HL-60 (cell line): Measurements from ENCODE around the gene C10orf105.

ENCODE experiments used
- GABPA ChIP-seq: IDR thresholded peaks from 2 replicates; pipeline ENCODE4 v1.6.1; 2012; ENCODE audit warnings: low read depth
- SPI1 ChIP-seq: IDR thresholded peaks from 2 replicates; pipeline ENCODE4 v1.6.1; 2012; ENCODE audit warnings: low read depth, mild to moderate bottlenecking, borderline replicate concordance
- TF ChIP-seq, protein P1 (sequence below): IDR thresholded peaks from one replicate; pipeline ENCODE4 v1.5.1; 2011; ENCODE audit warnings: low read length, control low read depth, inconsistent platforms; ENCODE audit not compliant: insufficient read depth
- TF ChIP-seq, protein P2 (sequence below): IDR thresholded peaks from 2 replicates; pipeline ENCODE4 v1.6.1; 2012; ENCODE audit warnings: low read depth; ENCODE audit not compliant: insufficient replicate concordance

- TF ChIP-seq, protein P1, sequence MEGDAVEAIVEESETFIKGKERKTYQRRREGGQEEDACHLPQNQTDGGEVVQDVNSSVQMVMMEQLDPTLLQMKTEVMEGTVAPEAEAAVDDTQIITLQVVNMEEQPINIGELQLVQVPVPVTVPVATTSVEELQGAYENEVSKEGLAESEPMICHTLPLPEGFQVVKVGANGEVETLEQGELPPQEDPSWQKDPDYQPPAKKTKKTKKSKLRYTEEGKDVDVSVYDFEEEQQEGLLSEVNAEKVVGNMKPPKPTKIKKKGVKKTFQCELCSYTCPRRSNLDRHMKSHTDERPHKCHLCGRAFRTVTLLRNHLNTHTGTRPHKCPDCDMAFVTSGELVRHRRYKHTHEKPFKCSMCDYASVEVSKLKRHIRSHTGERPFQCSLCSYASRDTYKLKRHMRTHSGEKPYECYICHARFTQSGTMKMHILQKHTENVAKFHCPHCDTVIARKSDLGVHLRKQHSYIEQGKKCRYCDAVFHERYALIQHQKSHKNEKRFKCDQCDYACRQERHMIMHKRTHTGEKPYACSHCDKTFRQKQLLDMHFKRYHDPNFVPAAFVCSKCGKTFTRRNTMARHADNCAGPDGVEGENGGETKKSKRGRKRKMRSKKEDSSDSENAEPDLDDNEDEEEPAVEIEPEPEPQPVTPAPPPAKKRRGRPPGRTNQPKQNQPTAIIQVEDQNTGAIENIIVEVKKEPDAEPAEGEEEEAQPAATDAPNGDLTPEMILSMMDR: no peak
- TF ChIP-seq GABPA (no peak), SPI1 (no peak)
- TF ChIP-seq, protein P2, sequence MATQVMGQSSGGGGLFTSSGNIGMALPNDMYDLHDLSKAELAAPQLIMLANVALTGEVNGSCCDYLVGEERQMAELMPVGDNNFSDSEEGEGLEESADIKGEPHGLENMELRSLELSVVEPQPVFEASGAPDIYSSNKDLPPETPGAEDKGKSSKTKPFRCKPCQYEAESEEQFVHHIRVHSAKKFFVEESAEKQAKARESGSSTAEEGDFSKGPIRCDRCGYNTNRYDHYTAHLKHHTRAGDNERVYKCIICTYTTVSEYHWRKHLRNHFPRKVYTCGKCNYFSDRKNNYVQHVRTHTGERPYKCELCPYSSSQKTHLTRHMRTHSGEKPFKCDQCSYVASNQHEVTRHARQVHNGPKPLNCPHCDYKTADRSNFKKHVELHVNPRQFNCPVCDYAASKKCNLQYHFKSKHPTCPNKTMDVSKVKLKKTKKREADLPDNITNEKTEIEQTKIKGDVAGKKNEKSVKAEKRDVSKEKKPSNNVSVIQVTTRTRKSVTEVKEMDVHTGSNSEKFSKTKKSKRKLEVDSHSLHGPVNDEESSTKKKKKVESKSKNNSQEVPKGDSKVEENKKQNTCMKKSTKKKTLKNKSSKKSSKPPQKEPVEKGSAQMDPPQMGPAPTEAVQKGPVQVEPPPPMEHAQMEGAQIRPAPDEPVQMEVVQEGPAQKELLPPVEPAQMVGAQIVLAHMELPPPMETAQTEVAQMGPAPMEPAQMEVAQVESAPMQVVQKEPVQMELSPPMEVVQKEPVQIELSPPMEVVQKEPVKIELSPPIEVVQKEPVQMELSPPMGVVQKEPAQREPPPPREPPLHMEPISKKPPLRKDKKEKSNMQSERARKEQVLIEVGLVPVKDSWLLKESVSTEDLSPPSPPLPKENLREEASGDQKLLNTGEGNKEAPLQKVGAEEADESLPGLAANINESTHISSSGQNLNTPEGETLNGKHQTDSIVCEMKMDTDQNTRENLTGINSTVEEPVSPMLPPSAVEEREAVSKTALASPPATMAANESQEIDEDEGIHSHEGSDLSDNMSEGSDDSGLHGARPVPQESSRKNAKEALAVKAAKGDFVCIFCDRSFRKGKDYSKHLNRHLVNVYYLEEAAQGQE: no peak
Measured at GRCh38 chr10:71751515-71752224, 32.1 kb upstream of the C10orf105 start.
